GM19467 (cell line): ENCODE results near the gene TAS2R13.

ENCODE experiments used
- ATAC-seq: cut with Tn5 transposase; IDR thresholded peaks from one replicate; pipeline ENCODE4 v1.9.1; 2021; ENCODE audit warnings: mild to moderate bottlenecking, moderate library complexity; ENCODE audit not compliant: unreplicated experiment

Gene TAS2R13

DNA sequence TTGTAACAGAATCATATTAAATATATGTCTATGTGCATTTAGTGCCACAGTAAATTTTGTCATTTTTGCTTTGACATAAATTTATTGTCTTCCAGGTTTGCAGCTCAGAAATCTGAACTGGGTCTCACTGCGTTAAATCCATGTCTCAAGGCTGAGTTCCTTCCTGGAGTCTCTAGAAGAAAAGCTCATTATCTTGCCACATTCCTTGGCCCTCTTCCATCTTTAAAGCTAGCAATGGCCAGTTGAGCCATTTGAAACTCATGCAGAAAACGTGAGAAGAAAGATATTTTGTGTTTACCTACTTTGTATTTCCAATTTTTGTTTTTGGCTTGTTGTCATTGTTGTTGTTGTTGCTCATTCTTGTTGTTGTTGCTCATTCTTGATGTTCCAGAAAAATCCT, 36.0 kb downstream of the TAS2R13 start:
- ATAC-seq, result no peak

DNA sequence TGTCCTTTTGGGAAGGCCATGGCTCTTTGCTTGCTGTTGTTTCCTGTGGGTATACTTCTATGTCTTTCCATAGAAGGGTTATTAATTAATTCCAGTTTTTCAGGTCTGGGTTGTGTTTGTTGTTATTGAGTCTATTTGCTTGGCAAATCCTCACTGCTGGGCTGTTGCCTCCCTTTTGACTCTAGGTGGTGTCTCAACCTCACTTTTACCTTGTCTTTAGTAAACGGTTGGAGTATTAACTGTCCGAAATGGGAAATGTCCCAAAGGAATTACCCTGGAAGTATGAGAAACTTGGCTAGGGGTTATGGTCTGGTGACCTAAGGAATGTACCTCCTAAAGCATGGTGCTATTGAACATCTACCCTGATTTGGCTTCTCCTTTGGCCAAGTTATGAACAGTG, 42.0 kb downstream of the TAS2R13 start:
- ATAC-seq, result no peak

DNA sequence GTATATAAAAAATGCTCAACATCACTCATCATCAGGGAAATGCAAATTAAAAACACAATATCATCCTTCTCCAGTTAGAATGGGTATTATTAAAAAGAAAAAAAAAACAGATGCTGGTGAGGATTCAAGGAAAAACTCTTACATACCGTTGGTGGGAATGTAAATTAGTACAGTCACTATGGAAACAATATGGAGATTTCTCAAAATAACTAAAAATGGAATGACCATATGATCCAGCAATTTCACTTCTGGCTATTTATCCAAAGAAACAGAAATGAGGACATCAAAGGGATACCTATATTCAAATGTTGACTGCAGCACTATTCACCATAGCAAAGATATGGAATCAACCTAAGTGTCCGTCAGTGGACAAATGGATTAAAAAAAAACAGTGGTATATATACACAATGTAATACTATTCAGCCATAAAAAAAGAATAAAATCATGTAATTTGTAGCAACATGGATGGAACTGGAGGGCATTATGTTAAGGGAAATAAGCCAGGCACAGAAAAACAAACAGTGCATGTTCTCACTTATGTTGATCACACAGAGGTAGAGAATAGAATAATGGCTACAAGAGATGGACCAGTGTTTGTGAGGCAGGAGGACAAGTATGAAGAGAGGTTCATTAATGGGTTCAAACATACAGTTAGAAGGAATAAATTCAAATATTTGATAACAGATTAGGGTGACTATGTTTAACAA, 45.7 kb downstream of the TAS2R13 start:
- ATAC-seq, result no peak

DNA sequence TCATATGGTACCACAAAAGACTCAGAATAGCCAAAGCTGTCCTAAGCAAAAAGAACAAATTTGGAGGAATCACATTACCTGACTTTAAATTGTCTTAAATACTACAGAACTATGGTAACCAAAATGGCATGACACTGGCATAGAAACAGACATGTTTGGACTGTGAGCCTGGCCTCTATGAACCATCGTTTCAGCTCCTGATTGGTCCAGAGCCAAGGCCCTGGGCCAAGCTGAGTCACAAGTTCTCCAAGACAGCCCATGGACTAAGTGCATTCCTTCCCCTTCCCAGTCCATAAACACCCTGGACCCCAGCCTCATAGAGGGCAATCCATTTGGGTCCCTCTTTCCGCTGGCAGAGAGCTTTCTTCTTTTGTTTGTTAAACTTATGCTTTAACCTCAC, 48.0 kb downstream of the TAS2R13 start:
- no peak for ATAC-seq
